Measurements from ENCODE around the gene CNDP2.
A peak's percentile ranks its signal among the peaks of the same experiment; 100 is the strongest.

GRCh38 chr18:74476140-74476539 is 20.0 kb upstream of the CNDP2 start:
- TF ChIP-seq CTCF (IDR thresholded peaks at IDR 0.05) (peak; percentile 83), POLR2AphosphoS5 (IDR thresholded peaks at IDR 0.05; ENCODE audit: low read depth, low read length) (no peak), TCF7L2 (IDR thresholded peaks at IDR 0.05; ENCODE audit: low read depth, low read length) (no peak), SIN3A (IDR thresholded peaks at IDR 0.05; ENCODE audit: borderline replicate concordance, insufficient read depth, low read depth, low read length) (no peak)

Data from Panc1 (cell line).